Measurements from ENCODE around the gene SCFD2. TPM values are rescaled to one million over a fixed set of nuclear protein-coding genes. Genes with fewer than 3 reads are reported as not detected.

Gene SCFD2
- total RNA-seq, 4 donors from 2014 or later: 24.7 to 49.2 (median 33.9) TPM

GRCh38 chr4:53076374-53076958 is 289.4 kb downstream of the SCFD2 start:
- Histone ChIP-seq H3K9me3 (no peaks in the 10 kb centered on the region), H3K27me3 (no peaks in the 10 kb centered on the region), H3K36me3 (no peaks in the 10 kb centered on the region), H3K4me1 (no peaks in the 10 kb centered on the region), H3K27ac (no peak overlapping the region), H3K4me3 (no peak overlapping the region)
- TF ChIP-seq POLR2A (IDR thresholded peaks at IDR 0.05) (no peak), EP300 (IDR thresholded peaks at IDR 0.05) (no peak), CTCF (IDR thresholded peaks at IDR 0.05) (no peak)
- no peak for DNase-seq (ENCODE audit: low spot score in 2 of 2)
- WGBS, 2 donors: 84 to 88% methylated on average over 8 of the region's 8 CpGs

- no peak overlapping the region for H3K27ac ChIP-seq
- H3K36me3 ChIP-seq: no peaks in the 10 kb centered on the region
- H3K4me1 ChIP-seq: no peaks in the 10 kb centered on the region
Observed at GRCh38 chr4:53075162-53075785, 290.6 kb downstream of the SCFD2 start.

GRCh38 chr4:53068755-53069330 is 297.0 kb downstream of the SCFD2 start:
- Histone ChIP-seq H3K4me1 (no peaks in the 10 kb centered on the region), H3K36me3 (peaks cover 0 to 4% (median 0%) of the 10 kb centered on the region in 3 donors), H3K27me3 (no peaks in the 10 kb centered on the region), H3K9me3 (no peaks in the 10 kb centered on the region), H3K4me3 (no peak overlapping the region), H3K27ac (no peak overlapping the region)
- 59 to 69% methylated on average over 3 of the region's 3 CpGs for WGBS, 2 donors
- no peak for TF ChIP-seq POLR2A (IDR thresholded peaks at IDR 0.05)
- TF ChIP-seq EP300 (IDR thresholded peaks at IDR 0.05): no peak
- TF ChIP-seq CTCF (IDR thresholded peaks at IDR 0.05): no peak
- no peak for DNase-seq (ENCODE audit: low spot score in 2 of 2)

More at GRCh38 chr4:53075162-53075785, 290.6 kb downstream of the SCFD2 start:
- Histone ChIP-seq H3K9me3 (no peaks in the 10 kb centered on the region), H3K27me3 (no peaks in the 10 kb centered on the region), H3K4me3 (no peak overlapping the region)
- TF ChIP-seq EP300 (IDR thresholded peaks at IDR 0.05): no peak
- TF ChIP-seq POLR2A (IDR thresholded peaks at IDR 0.05): no peak
- TF ChIP-seq CTCF (IDR thresholded peaks at IDR 0.05): no peak
- WGBS, 2 donors: 90 to 96% methylated on average over 1 of the region's 1 CpG
- no peak for DNase-seq (ENCODE audit: low spot score in 2 of 2)

GRCh38 chr4:53067125-53067802 is 298.6 kb downstream of the SCFD2 start:
- H3K27ac ChIP-seq: no peak overlapping the region
- 96% methylated on average over 2 of the region's 2 CpGs for WGBS, 2 donors
- H3K4me1 ChIP-seq: no peaks in the 10 kb centered on the region
- H3K36me3 ChIP-seq: peaks cover 0 to 4% (median 0%) of the 10 kb centered on the region in 3 donors
- no peaks in the 10 kb centered on the region for H3K9me3 ChIP-seq
- TF ChIP-seq POLR2A (IDR thresholded peaks at IDR 0.05) (no peak), CTCF (IDR thresholded peaks at IDR 0.05) (no peak), EP300 (IDR thresholded peaks at IDR 0.05) (no peak)
- no peak overlapping the region for H3K4me3 ChIP-seq
- no peaks in the 10 kb centered on the region for H3K27me3 ChIP-seq
- no peak for DNase-seq (ENCODE audit: low spot score in 2 of 2)

- TF ChIP-seq CTCF (IDR thresholded peaks at IDR 0.05) (no peak), POLR2A (IDR thresholded peaks at IDR 0.05) (no peak), EP300 (IDR thresholded peaks at IDR 0.05) (no peak)
- no peak overlapping the region for H3K4me3 ChIP-seq
- no peak for DNase-seq (ENCODE audit: low spot score in 2 of 2)
- no peaks in the 10 kb centered on the region for H3K4me1 ChIP-seq
- 96 to 100% methylated on average over 1 of the region's 1 CpG for WGBS, 2 donors
- H3K27ac ChIP-seq: no peak overlapping the region
- no peaks in the 10 kb centered on the region for H3K27me3 ChIP-seq
- no peaks in the 10 kb centered on the region for H3K9me3 ChIP-seq
- H3K36me3 ChIP-seq: peaks cover 0 to 4% (median 0%) of the 10 kb centered on the region in 3 donors
Observed at GRCh38 chr4:53066155-53066554, 299.7 kb downstream of the SCFD2 start.
